HG02885 (cell line): ENCODE measurements around the gene DIO1.

ENCODE experiments used
- ATAC-seq: cut with Tn5 transposase; IDR thresholded peaks from one replicate; pipeline ENCODE4 v1.9.1; 2021; ENCODE audit warnings: mild to moderate bottlenecking; ENCODE audit not compliant: unreplicated experiment, poor library complexity

The DIO1 gene

DNA sequence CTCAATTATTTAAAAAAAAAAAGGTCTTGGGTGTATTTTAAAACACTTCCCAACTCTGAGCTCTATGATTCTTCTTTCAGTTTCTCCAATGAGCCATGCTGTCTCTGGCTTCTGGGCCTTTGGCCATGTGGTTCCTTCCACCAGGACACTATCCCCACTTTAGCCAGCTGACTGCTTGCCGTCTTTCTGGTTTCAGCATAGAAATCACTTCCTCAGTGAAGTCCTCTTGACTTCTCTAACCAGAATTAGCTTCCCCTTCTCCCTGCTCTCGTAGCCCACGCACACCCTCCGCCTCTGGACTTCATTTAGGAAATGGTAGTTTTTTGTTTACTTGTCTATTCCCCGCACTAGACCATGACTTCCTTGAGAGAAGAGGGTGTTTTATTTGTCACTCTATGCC, 1.1 kb upstream of the DIO1 start:
- no peak for ATAC-seq

DNA sequence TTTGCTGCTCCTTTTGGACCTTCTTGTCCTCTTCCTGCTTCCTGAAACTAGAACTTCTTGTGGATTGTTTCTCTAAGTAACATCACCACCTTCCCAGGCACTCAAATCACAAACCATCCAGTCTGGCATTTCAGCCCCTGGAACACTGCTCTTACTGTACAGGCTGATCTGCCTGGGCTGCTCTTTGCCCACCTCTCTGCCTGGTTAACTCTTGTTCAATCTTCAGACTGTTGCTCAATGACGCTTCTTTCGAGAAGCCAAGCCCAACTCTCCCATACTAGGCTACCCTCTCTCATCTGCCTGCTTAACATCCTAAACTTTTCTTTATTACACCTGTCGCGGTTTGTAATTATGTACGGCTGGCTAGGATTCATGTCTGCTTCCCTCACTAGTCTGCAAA, 657 bp downstream of the DIO1 start:
- ATAC-seq, result no peak

DNA sequence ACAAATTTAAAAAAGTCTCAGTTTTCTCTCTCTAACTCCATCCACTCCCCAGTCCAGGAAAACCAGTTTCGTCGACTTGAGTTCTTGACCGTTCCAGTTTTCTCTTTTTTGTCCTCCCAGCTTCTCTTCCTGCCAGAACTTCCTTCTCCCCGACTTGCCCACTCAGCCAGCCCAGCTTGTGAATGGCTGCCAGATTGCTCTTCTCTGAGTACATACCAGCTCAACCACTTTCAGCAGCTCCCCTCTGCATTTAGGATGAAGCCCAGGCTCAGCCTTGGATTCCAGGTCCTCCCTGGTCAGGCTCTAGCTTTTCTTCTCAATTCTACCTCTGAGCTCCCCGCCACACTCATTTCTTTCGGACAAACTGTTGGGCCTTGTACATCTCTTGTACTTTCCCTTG, 1.4 kb downstream of the DIO1 start:
- no peak for ATAC-seq

DNA sequence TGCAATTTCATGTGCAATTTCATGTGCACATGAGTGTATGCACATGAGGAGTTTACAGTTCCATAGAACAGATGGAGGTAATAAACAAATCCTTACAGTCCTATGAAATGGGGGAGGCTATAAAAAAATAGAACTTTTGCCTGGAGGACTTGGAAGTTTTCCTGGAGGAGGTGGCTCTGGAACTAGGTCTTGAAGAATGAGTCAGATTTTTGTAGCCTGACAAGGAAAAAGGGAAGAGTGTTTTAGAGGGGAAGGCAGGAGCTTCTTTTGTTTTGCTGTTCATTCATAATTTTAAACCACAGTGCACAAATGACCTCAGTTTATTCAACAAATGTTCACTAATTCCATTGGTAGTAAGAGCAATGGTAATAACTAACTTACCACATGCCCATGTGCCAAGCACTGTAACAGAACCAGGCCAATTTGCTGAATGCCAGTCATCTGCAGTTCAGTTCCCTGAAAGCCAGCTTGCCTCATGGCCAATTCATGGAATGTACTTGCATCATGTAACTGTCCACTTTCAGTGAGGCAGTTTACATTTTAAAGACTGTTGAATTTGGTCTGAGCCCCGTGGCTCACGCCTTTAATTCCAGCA, 2.7 kb downstream of the DIO1 start:
- no peak for ATAC-seq

DNA sequence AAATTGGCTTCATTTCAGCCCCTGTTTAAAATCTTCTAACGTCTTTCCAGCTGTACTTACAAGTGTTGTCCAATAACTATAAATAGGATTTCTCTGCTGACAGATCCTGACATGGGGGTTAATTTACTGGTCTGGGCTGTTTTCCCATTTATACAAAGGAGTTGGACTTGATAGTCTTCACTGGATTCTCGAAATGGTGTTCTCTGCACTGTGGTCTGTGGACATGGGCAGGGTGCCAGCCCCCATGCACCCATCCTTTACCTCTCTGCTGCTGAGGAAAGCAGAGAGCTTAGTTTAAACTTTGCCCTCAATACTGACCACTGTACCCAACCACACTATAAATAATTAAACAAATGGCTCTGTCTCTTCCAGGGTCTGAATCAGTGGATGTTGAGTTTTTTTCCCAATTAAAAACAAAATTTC, 5.2 kb downstream of the DIO1 start:
- ATAC-seq, result no peak

DNA sequence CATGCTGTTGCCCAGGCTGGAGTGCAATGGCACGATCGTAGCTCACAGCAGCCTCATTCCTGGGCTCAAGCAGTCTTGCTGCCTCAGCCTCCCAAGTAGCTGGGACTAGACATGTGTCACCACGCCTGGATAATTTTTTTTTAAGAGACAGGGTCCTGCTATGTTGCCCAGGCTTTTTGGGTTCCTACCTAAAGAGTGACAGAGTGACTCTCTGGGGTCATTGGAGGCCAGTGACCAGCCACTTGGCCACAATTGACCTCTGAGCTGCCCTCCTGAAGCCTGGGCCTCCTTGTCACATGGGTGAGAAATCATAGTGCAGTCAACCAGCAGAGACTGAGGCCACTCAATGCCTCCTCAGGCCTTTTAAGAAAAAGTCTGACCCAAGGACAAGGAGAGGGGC, 5.7 kb downstream of the DIO1 start:
- no peak for ATAC-seq

DNA sequence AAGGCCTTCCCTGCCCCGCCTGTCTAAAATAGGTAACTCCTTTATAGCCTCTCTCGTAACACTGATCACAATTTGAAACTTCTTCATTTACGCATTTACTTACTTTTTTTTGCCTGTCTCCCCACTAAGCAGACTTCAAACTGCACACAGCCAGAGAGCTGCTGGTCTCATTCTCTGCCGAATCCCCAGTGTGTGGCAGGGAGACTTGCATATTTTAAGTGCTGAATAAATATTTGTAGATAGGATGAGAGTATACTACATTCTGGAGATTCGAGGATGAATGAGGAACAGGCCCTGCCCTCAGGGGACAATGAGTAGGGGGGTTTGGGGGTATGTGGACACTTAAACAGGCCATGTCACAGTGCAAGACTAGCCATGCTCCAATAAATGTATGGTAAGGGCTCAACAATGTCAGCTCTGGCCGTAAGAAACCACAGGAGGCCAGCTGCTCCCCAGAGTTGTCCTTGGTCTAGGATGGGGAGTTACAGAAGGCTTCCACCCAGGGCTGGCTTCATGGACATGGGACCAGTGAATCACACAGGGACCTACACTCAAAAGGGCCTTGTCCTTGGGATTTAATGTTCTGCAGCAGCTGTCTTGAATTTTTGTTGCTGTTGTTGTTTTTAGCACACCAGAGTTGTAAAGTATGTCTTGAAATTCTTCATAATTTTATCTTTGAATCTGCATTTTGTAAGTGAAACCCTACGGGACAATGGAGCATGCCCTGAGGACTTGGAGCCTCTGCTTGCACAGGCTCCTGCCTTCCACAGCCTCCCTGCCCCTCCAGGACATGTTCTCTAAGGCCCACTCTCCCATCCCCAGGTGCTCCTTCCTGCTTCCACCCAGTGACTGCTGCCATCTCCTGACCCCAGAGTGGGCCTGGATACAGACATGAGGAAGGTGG, 8.5 kb downstream of the DIO1 start:
- no peak for ATAC-seq

DNA sequence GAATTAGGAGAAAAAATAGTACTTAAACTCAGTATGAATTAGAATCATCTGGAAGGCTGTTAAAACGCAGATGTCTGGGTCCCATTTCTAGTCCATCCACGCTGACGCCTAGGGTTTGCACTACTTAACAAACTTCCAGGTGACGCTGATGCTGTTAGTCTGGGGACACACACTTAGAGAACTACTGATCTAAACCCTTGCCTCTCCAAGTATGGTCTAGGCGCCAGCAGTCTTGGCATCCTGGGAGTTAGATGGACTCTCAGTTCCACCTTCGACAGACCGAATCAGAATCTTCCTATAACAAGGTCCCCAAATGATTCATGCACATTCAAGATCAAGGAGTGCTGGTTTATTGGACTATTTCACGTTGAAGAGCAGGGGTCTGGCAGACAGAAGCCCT, 11.5 kb downstream of the DIO1 start:
- no peak for ATAC-seq

DNA sequence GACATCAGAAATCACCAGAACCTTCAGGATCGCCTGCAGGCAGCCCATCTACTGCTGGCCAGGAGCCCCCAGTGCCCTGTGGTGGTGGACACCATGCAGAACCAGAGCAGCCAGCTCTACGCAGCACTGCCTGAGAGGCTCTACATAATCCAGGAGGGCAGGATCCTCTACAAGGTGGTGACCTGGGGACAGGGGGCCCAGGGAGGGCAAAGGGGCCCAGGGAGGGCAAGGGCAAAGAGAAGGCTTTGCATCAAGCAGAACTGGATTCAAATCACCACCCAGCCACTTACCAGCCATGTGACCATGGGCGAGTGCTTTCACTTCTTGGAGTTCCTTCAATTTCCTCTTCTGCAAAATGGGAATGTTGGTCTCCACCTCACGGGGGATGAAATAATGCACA, 12.1 kb downstream of the DIO1 start:
- no peak for ATAC-seq

DNA sequence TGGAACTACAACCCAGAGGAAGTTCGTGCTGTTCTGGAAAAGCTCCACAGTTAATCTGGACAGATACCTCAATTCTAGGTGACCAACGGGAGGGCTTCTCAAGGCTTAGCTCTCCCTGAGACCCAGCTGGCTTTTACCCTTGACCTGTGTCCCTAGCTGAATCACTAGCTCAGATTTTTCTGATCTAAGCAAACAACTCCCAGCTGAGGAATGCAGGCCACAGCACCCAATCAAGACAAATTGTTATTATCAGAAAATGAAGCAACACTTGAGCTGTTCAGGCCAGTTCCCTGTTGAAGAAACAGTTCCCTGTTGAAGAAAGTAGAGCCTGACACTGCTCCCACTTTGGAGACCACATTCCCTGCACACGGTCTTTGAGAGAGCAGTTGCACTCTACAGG, 16.0 kb downstream of the DIO1 start:
- no peak for ATAC-seq

DNA sequence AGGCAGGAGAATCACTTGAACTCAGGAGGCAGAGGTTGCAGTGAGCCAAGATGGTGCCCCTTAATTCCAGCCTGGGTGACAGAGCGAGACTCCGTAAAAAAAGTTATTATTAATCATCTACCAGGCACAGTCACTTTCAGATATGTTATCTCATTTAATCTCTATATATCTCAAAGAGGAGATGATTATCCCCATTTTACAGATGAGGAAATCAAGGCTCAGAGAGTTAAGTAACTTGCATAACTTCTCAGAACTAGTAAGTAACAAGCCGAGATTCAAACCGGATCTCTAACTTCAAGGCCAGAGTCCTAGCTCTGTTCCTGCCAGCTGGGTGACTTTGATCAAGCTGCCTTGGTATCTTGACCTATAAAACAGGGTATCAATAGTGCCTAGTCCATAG, 17.5 kb downstream of the DIO1 start:
- ATAC-seq, result no peak

DNA sequence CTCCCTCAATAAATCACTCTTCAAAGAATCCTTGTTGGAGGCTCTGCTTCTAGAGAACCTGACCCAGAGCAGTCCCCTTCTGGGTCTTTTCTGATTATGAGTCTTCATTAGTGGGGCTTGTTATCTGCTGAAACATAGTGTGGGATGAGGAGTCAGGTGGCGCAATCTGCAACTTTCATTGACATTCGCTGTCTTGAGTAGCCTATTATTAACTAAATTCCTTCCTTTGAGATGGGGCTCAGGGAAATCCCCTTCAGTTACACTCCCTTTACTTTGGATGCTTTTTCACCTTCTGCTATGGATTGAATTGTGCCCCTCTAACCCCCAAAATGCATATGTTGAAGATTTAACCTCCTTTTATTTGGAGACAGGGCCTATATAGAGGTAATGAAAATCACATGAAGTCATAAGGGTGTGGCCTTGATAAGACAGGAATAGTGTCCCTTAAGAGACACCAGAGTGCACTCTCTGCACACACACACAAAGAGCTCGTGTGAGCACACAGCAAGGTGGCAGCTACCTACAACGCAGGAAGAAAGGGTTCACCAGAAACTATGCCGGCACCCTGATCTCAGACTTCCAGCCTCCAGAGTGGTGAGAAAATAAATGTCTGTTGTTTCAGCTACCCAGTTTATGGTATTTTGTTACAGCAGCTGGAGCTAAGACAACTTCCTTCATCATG, 19.5 kb downstream of the DIO1 start:
- no peak for ATAC-seq

DNA sequence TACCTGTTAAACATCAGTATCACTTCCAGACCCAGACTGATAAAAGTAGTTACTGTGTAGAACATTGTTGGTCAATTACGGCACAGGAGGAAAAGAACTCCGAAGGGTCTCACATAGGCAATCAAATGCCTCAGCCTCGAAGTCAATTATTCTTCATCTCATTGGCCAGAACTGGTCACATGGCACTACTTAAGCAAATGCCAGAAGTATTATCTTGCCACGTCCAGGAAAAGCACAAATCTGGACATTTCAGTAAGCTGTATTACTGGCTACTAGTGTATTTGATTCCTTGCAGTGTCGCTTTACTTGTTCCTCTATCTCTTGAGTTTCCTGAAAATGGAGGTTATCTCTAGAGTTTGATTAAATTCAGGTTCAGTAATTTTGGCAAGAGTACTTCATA, 24.4 kb downstream of the DIO1 start:
- no peak for ATAC-seq

DNA sequence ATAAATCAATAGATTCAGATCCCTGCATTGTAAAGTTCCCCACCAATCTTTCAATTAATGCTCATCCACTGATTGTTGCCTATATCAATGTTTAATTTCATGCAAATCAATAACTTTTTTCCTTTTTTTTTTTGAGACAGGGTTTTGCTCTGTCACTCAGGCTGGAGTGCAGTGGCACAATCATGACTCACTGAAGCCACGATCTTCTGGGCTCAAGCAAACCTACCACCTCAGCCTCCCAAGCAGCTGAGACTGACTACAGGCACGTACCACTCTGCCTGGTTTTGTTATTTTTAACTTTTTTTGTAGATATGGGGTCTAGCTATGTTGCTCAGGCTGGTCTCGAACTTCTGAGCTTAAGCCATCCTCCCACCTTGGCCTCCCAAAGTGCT, 25.7 kb downstream of the DIO1 start:
- ATAC-seq, result no peak

DNA sequence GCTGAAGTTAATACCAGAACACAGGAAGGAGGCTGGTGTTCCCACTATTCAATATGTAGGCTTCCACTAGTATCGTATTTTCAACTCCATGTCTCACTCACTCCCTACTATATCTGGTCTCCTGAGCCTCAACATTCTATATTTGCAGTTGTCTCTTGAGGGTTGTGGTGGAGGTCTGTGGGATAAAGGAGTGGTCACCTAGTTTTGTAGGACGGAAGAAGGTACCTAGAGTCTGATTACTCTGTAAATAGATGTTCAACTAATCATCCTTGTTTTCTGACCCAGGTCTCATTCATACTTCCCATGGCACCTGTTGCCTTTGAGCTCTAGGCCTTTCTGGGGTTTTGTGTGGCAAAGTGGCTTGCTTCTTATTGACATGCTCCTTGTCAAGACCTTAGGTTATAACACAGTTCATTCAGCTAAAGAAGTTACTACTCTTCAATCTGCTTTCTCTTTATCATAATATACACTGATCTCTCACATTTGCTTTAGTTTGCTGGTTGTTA, 33.4 kb downstream of the DIO1 start:
- ATAC-seq, result no peak

DNA sequence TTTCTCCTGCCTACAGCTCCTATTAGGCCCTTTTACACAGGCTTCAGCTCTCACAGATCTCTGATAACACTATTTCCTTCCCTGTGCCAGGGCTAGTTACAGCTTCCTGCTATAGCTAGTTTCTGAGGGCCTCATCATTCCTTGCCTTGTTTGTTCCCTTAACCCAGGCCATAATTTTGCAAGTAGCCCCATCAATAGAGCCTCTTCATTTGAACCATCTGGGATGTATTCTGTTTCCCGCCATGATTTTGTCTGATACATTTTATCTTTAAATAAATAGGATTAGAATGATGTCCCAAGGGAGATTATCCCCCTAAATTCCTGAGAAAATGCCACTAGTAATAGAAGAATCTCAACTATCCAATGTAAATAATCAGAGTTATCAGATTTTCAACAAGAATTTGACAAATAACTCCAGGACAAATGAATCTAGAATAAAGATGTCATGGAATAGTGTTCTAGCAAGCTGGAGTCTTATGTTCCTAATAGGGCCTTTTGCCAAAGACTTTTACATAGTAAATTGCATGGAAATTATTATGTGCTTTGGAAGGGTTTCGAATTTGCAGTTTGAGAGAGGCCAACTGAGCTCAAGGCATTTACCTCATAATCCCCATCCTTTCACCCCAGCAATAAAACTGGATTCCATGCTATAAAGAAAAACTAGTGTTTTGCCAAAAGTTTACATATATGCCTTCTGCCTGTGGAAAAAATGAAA, 35.4 kb downstream of the DIO1 start:
- no peak for ATAC-seq

DNA sequence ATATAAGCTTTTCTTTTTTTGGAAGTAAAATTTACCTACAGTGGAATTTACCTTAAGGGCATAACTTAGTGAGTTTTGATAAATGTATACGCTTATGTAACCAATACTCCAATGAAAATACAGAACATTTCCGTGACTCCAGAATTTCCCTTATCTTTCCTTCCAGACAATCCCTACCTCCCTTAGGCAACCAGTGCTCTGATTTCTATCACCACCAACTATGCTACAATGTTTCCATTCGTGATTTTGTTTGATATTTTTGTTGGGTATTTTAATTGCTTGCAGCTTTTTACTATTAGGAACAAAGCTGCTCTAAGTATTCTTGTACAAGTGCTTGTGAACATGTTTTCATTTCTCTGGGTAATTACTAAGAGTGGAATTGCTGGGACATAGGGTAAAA, 36.9 kb downstream of the DIO1 start:
- ATAC-seq, result no peak

DNA sequence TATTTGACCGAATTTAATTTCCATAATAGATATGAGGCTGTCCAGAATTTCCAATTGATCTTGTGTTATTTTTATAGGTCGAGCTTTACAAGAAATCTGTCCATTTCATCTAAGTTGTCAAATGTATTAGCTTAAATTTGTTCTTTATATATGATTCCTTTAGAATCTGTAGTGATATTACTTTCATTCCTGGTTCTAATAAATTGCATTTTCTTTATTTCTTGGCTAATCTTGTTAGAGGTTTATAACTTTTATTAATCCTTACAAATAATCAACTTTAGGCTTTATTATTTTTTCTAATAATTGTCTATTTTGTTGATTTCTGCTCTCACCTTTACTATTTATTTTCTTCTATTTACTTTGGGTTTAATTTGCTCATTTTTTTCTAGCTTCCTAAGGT, 37.5 kb downstream of the DIO1 start:
- ATAC-seq, result no peak

DNA sequence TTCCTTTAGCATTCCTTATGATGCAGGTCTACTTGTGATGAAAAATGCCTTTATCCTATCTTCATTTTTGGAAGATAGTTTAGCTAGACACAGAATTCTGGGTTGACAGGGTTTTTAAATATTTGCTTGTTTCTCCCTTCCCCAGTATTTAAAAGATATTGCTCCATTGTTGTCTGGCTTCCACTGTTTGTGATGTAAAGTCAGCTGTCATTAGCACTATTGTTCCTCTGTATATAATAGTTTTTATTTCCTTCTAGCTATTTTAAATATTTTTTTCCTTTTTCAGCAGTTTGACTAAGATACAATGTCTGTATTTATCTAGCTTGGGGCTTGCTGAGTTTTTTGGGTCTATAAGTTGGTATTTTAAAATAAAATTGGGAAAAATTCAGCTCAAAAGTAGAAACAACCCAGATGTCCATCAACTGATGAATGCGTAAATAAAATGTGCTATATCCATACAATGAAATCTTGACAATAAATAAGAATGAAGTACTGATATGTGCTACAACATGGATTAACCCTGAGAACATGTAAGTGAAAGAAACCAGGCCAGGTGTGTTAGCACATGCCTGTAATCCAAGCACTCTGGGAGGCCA, 40.3 kb downstream of the DIO1 start:
- ATAC-seq, result no peak

DNA sequence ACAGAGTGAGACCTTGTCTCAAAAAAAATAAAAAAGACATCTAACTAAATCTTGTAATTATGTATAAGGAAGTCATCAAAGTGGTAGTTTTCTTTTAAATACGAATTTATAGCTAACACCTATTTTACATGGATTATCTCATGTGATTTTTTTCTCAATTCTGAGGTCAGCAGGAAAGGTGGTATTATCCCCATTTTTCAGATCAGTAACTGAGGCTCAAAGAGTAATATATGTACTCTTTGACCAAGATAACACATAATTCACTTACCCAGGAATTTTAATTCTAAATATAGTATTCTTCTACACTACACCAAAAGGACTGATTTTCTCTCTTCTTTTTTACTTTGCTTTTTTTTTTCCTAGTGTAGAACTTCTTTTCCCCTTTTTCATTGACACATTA, 42.4 kb downstream of the DIO1 start:
- no peak for ATAC-seq
